ENCODE measurements around the gene PLN. TPM values are rescaled to one million over a fixed set of nuclear protein-coding genes. Genes with fewer than 3 reads are reported as not detected.

PLN gene
- total RNA-seq, 1 donor from 2014 or later, result 1.5 TPM

DNA sequence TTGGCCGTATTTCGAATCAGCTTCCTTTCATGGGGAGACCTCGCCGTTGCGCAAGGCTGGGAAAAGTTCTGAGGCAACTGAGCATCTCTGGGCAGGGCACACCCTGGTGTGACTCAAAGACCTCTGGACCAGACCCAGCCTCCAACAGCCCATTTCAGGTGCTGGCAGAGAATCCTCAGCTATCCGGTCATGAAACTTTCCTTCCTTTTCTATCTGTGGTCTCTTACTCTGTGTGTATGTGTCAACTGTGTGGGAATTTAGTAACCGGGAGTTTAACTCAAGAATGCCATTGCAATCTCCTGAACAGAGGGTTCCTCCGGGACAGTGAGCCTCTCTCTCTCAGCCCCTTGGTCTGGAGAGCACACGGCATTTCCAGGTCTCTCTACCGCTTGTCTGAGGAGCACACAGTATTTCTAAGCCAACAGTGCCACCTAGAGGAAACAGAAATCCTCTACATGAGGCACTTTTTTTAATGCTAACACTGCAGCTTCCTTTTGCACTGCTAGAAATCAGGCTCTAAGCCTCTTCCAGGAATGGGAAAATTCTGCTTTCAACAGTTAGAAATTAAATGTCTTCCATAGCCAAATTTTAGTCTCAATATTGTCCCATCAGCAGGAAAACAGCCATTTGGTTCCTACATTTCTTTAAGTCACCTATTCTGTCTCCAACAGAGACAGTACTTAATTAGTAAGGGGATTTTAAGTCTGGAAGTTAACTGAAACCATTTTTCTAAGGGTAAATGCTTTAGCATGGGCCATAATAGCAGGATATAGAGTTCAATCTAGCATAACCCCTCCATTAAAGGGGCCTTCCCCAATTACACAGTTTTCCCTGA lies 32.7 kb downstream of the PLN start:
- peak; percentile 84 for ATAC-seq

- ATAC-seq, result peak; percentile 48
Measured at GRCh38 chr6:118581489-118581959, 33.4 kb downstream of the PLN start.

GRCh38 chr6:118584911-118585310 lies 36.8 kb downstream of the PLN start:
- no peak for ATAC-seq

DNA sequence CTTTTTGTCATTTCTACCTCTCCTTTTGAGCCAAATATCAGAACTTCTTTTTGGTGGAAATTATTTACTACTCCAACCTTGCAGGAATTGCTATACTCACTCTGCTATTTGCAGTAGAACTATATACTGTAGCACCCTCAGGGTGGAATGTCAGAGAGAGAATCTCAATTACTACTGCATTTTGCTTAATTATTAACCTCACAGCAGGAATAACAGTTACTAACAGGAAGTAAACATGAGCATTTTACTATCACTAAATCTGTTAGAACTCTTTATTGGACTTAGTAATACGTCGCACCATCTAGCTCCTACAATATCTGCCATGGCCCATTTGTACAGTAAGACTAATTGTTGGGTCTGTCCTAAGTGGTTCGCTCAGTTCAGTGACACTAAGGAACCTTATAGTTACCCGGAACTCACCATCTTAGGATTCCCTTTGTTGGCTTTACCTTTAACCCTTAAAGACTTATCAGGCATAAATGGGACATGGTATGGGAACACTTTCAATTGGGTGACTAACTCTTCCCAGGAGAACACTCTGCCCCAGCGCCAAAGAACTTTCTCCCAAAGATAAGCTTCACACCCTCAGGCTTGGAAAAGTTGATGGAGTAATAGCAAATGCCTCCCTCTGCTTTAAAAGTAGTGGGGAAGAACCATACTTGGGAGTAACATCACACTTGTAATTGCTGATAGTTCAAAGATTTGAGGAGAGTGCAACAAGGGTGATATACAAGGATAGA lies 38.8 kb downstream of the PLN start:
- no peak for ATAC-seq

DNA sequence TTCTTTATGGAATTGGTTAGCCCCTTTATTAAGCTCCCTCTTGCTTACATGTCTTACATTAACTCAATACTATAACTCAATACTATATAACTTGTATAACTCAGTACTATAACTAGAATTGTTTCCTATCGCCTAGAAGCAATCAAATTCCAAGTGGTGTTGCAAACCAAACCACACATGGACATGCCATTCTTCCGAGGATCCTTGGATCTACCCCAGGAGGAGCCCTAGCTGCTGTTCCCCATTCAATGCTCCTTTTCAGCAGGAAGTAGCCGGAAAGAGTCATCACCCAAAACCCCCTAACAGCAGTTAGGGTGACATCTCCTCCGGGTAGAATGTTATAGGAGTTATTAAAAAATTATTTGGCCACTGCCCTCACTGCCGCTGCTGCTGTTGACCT lies 40.5 kb downstream of the PLN start:
- ATAC-seq, result no peak

- no peak for ATAC-seq
Measured at GRCh38 chr6:118589186-118589585, 41.1 kb downstream of the PLN start.

- no peak for ATAC-seq
Measured at GRCh38 chr6:118589649-118590365, 41.7 kb downstream of the PLN start.

- no peak for ATAC-seq
Measured at GRCh38 chr6:118591897-118592296, 43.8 kb downstream of the PLN start.

DNA sequence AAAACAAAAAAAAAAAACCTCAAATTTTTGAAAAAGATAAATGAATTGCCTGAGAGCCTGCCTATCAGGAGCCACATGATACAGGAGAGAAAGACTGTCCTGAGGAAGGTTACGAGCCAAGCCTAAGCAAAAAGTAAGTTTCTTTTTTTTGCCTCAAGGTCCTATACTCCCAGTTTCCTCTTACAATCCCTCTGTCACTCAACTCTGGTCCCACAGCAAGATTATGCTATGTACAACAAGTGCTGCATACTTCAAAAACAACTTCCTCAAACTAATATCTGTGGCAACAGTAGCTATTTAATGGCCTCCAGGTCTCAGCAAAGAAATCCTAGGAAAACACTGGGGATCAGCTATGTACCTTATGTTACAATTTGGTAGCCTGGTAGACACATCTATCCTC lies 46.8 kb downstream of the PLN start:
- no peak for ATAC-seq

- ATAC-seq, result no peak
Measured at GRCh38 chr6:118596774-118597320, 48.8 kb downstream of the PLN start.

DNA sequence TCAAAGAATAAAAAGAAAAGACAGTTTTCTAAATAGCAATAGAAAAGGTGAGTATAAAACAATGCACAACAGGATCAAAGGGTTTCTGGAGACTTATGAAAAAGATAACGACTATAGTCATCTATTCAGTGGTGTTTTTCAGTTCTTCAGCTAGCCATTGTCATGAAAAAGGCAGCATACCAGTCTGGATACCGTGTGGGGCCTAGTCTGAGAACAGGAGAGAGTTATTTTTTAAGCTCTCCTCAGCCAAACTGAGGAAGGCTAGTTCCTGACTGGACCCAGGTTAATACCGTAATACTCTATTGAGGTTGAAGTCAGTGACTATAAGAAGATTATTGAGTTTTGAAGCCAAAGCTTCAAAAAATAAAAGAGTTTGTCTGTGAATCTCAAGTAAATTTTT lies 49.5 kb downstream of the PLN start:
- ATAC-seq, result no peak

- no peak for ATAC-seq
Measured at GRCh38 chr6:118598324-118598723, 50.2 kb downstream of the PLN start.

DNA sequence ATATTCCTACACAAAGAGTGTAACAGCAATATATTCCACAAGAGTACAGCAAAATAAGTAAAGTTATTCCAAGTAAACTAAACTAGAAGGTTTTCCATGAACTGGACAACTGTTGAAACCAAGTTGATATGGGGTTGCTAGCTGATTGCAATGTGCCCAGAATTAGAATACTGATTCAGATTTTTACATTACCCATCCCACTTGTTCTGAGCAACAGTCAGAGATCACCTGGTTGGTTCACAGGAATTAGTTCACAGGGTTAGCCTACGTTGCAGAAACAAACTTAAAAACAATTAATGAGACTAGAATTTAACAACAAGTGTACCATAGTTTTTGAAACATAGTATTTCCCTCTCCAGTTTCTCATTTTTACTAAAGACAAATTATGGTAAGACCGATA lies 54.2 kb downstream of the PLN start:
- no peak for ATAC-seq

DNA sequence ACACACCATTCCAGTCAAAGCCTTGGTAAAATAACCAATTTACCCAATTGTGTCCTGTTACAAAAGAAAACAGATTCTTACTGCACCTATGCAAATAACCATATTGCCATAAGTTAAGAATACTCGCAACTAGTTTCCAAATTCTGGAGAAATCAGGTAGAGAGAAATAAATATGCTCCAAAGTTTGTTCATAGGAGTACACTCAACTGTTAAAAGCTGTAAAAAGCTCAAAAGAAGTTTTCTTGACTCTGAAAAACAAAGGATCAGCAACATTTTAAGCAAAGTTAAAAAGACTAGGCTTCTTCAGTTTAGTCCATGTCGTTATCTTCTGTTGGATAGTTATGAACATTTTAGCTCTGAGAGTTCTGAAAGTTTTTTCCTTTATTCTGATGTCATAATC lies 55.3 kb downstream of the PLN start:
- no peak for ATAC-seq

- ATAC-seq, result no peak
Measured at GRCh38 chr6:118606268-118606667, 58.2 kb downstream of the PLN start.

- no peak for ATAC-seq
Measured at GRCh38 chr6:118606858-118607257, 58.8 kb downstream of the PLN start.

Other genes starting within 250 kb of the PLN start
- 2.3 TPM for gene CEP85L, start 103.3 kb downstream of the PLN start, total RNA-seq

All from esophagus mucosa (tissue), 1 donor.